ENCODE results near the gene SFTPB. TPM values are rescaled to one million over a fixed set of nuclear protein-coding genes. Genes with fewer than 3 reads are reported as not detected.
"Not testable (repeated sequence)": the region's sequence is repeated elsewhere in the genome, so short reads cannot be mapped to it uniquely, and the experiment has no call there.

The SFTPB gene
- total RNA-seq, 1 donor from 2014 or later = not detected

GRCh38 chr2:85662899-85663593 is 5.0 kb downstream of the SFTPB start:
- no peak for TF ChIP-seq CTCF (IDR thresholded peaks at IDR 0.05; ENCODE audit: borderline replicate concordance)
- H3K4me3 ChIP-seq = no peak overlapping the region
- no peaks in the 10 kb centered on the region for H3K36me3 ChIP-seq
- intact Hi-C loops (cut with micrococcal nuclease) = no loop called here
- H3K9me3 ChIP-seq (replicated peaks) = no peaks in the 10 kb centered on the region
- H3K4me1 ChIP-seq = peaks cover 33% of the 10 kb centered on the region
- DNase-seq = no peak
- no peaks in the 10 kb centered on the region for H3K27me3 ChIP-seq (ENCODE audit: low read depth)
- H3K27ac ChIP-seq (replicated peaks) = peak overlapping the region; percentile 75

- intact Hi-C loops (cut with micrococcal nuclease) = no loop called here
- Histone ChIP-seq H3K9me3 (replicated peaks) (no peaks in the 10 kb centered on the region), H3K4me3 (no peak overlapping the region), H3K27ac (replicated peaks) (peak overlapping the region; percentile 75), H3K27me3 (ENCODE audit: low read depth) (no peaks in the 10 kb centered on the region), H3K36me3 (peaks cover 3% of the 10 kb centered on the region), H3K4me1 (peaks cover 34% of the 10 kb centered on the region)
- peak; percentile 36 for DNase-seq
- TF ChIP-seq CTCF (IDR thresholded peaks at IDR 0.05; ENCODE audit: borderline replicate concordance) = no peak
Measured at GRCh38 chr2:85661139-85661858, 6.7 kb downstream of the SFTPB start.

GRCh38 chr2:85660725-85661124 is 7.3 kb downstream of the SFTPB start:
- H3K4me3 ChIP-seq = no peak overlapping the region
- H3K4me1 ChIP-seq = peaks cover 38% of the 10 kb centered on the region
- DNase-seq = no peak
- no peaks in the 10 kb centered on the region for H3K27me3 ChIP-seq (ENCODE audit: low read depth)
- peak overlapping the region; percentile 75 for H3K27ac ChIP-seq (replicated peaks)
- no peak for TF ChIP-seq CTCF (IDR thresholded peaks at IDR 0.05; ENCODE audit: borderline replicate concordance)
- peaks cover 7% of the 10 kb centered on the region for H3K36me3 ChIP-seq
- no peaks in the 10 kb centered on the region for H3K9me3 ChIP-seq (replicated peaks)
- intact Hi-C loops (cut with micrococcal nuclease) = no loop called here

- H3K4me1 ChIP-seq = peaks cover 38% of the 10 kb centered on the region
- H3K36me3 ChIP-seq; DNase-seq; intact Hi-C loops (cut with micrococcal nuclease); H3K27me3 ChIP-seq (ENCODE audit: low read depth); H3K9me3 ChIP-seq (replicated peaks); H3K4me3 ChIP-seq: not testable (repeated sequence)
- H3K27ac ChIP-seq (replicated peaks) = peak overlapping the region; percentile 75
Measured at GRCh38 chr2:85660301-85660700, 7.7 kb downstream of the SFTPB start.

GRCh38 chr2:85659324-85659981 is 8.5 kb downstream of the SFTPB start:
- peaks cover 9% of the 10 kb centered on the region for H3K36me3 ChIP-seq
- H3K27me3 ChIP-seq (ENCODE audit: low read depth) = no peaks in the 10 kb centered on the region
- no peak overlapping the region for H3K4me3 ChIP-seq
- no peaks in the 10 kb centered on the region for H3K9me3 ChIP-seq (replicated peaks)
- no peak for DNase-seq
- peaks cover 38% of the 10 kb centered on the region for H3K4me1 ChIP-seq
- H3K27ac ChIP-seq (replicated peaks) = no peak overlapping the region
- TF ChIP-seq CTCF (IDR thresholded peaks at IDR 0.05; ENCODE audit: borderline replicate concordance) = no peak
- intact Hi-C loops (cut with micrococcal nuclease) = no loop called here

GRCh38 chr2:85657399-85657798 is 10.6 kb downstream of the SFTPB start:
- DNase-seq; H3K4me3 ChIP-seq; H3K27ac ChIP-seq (replicated peaks); intact Hi-C loops (cut with micrococcal nuclease); H3K9me3 ChIP-seq (replicated peaks); H3K27me3 ChIP-seq (ENCODE audit: low read depth): not testable (repeated sequence)
- Histone ChIP-seq H3K36me3 (peaks cover 28% of the 10 kb centered on the region), H3K4me1 (peaks cover 22% of the 10 kb centered on the region)
